Gastroesophageal sphincter (tissue), 4 donors: ENCODE results near the gene TBC1D20. TPM values are rescaled to one million over a fixed set of nuclear protein-coding genes. Genes with fewer than 3 reads are reported as not detected.

Experiments
- ATAC-seq: fragments of 150-250 bp; one replicate; pipeline ENCODE4 v1.9.1; 2016; ENCODE audit warnings: mild to moderate bottlenecking, moderate library complexity
- H3K27ac ChIP-seq, 4 donors: fragments of 200-600 bp; sonication (generic) in 3 of 4; 1 replicate in 3 of 4; 2 replicates in 1 of 4; pipeline ENCODE4 v1.5.1; 2016 to 2019
- H3K27me3 ChIP-seq: fragments of 200-600 bp; sonication (generic); one replicate; pipeline ENCODE4 v1.5.1; 2019
- H3K36me3 ChIP-seq, 2 donors: fragments of 200-600 bp; sonication (generic); one replicate each; pipeline ENCODE4 v1.5.1; 2019; ENCODE audit warnings: control low read depth in 1 of 2
- H3K4me1 ChIP-seq, 3 donors: fragments of 200-600 bp; sonication (generic); 1 replicate in 2 of 3; 2 replicates in 1 of 3; pipeline ENCODE4 v1.5.1; 2016 to 2019; ENCODE audit warnings: control low read depth in 2 of 3
- H3K4me3 ChIP-seq, 2 donors: fragments of 200-600 bp; sonication (generic); one replicate each; pipeline ENCODE4 v1.5.1; 2019; ENCODE audit warnings: mild to moderate bottlenecking in 1 of 2, moderate library complexity in 1 of 2
- H3K9me3 ChIP-seq, 3 donors: fragments of 200-600 bp; sonication (generic); one replicate each; pipeline ENCODE4 v1.5.1; 2017 to 2019; ENCODE audit warnings: control low read depth in 2 of 3
- EP300 ChIP-seq: sonication (generic); formaldehyde crosslinking; IDR thresholded peaks from one replicate; pipeline ENCODE4 v1.6.1; 2017; ENCODE audit warnings: antibody characterized with exemption, mild to moderate bottlenecking
- POLR2A ChIP-seq, 2 donors: fragments of 450-650 bp; IDR thresholded peaks; one replicate each; pipeline ENCODE4 v1.6.1; 2017; ENCODE audit warnings: antibody characterized with exemption in 2 of 2, mild to moderate bottlenecking in 2 of 2, moderate library complexity in 1 of 2
- POLR2AphosphoS5 ChIP-seq: sonication (generic); formaldehyde crosslinking; IDR thresholded peaks from one replicate; pipeline ENCODE4 v1.6.1; 2017; ENCODE audit warnings: antibody characterized with exemption
- WGBS, 2 donors: methylation state at CpG; one replicate each; pipeline ENCODE4 v1.1.5; 2018; ENCODE audit warnings: low coverage in 1 of 2; 5-methylcytosine and 5-hydroxymethylcytosine counted together
- total RNA-seq, 4 donors: library from RNA; depleted of rRNA; stranded (reverse); fragments of >200 nt; gene quantifications; one replicate each; pipeline ENCODE4 v1.1.0, GENCODE V29; 2016
- TF ChIP-seq, protein P1 (sequence below), 4 experiments: fragments of 200-600 bp in 2 of 4; fragments of 450-650 bp in 2 of 4; sonication (generic) in 1 of 4; IDR thresholded peaks; one replicate each; pipeline ENCODE4 v1.5.1; 2017 to 2019; ENCODE audit warnings: antibody characterized with exemption in 4 of 4, mild to moderate bottlenecking in 2 of 4, moderate library complexity in 2 of 4

The TBC1D20 gene
- total RNA-seq, 4 donors from 2014 or later, result 39.6 to 51.2 (median 39.9) TPM

DNA sequence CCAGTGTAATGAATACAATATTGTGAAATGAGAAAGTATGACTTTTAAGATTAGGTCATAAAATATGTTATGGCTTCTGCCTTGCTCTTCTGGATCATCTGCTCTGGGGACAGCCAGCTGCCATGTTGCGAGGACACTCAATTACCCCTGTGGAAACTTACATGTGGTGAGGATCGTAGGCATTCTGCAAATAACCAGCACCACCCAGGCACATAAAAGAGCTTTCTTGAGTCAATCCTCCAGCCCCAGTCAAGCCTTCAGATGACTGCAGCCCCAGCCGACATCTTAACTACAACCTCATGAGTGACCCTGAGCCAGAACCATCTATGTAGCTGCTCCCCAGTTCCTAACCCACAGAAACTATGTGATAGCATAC is 58.8 kb downstream of the TBC1D20 start:
- H3K9me3 ChIP-seq, result no peaks in the 10 kb centered on the region
- no peaks in the 10 kb centered on the region for H3K36me3 ChIP-seq
- H3K27me3 ChIP-seq, result no peaks in the 10 kb centered on the region
- 94 to 100% methylated on average over 2 to 3 of the region's 3 CpGs for WGBS, 2 donors
- H3K4me1 ChIP-seq, result peaks cover 0 to 9% (median 0%) of the 10 kb centered on the region in 3 donors
- H3K27ac ChIP-seq, result no peak overlapping the region
- TF ChIP-seq POLR2A (IDR thresholded peaks at IDR 0.05), result no peak
- TF ChIP-seq, protein P1, sequence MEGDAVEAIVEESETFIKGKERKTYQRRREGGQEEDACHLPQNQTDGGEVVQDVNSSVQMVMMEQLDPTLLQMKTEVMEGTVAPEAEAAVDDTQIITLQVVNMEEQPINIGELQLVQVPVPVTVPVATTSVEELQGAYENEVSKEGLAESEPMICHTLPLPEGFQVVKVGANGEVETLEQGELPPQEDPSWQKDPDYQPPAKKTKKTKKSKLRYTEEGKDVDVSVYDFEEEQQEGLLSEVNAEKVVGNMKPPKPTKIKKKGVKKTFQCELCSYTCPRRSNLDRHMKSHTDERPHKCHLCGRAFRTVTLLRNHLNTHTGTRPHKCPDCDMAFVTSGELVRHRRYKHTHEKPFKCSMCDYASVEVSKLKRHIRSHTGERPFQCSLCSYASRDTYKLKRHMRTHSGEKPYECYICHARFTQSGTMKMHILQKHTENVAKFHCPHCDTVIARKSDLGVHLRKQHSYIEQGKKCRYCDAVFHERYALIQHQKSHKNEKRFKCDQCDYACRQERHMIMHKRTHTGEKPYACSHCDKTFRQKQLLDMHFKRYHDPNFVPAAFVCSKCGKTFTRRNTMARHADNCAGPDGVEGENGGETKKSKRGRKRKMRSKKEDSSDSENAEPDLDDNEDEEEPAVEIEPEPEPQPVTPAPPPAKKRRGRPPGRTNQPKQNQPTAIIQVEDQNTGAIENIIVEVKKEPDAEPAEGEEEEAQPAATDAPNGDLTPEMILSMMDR (IDR thresholded peaks at IDR 0.05), result no peak
- TF ChIP-seq POLR2AphosphoS5, result no peak
- TF ChIP-seq EP300, result no peak
- ATAC-seq, result no peak
- H3K4me3 ChIP-seq, result no peak overlapping the region

DNA sequence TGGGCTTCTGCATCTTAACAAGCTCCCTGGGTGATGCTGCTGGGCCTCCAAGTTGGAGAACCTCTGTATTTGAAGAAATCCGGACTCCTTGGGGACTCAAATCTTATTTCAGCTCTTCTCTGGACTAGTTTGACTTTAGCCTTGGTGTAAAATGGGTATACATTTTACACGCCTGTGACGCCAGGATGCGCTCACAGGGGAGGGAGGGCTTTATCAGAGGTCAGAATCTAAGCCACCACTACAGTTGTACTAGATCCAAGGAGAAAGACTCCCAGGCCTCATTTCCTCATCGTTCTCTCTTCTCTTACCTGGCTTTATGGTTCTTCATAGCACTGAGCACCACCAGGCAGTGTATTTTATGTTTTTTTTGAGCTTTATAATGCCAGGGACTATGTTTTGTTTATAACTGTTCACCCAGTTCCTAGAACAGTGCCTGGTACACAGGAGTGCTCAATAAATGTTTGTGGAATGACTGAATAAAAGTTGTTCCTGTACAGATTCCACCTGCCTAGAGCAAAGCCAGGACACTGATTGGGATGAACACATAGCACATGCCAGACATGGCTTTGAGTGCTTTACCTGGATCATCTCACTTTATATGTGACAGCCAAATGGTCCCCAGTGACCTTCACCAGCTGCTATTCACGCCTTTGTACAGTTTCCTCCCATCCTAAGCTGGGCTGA is 59.3 kb downstream of the TBC1D20 start:
- no peak overlapping the region for H3K4me3 ChIP-seq
- H3K36me3 ChIP-seq, result no peaks in the 10 kb centered on the region
- no peak for ATAC-seq
- H3K9me3 ChIP-seq, result no peaks in the 10 kb centered on the region
- H3K27me3 ChIP-seq, result no peaks in the 10 kb centered on the region
- no peak overlapping the region for H3K27ac ChIP-seq
- peaks cover 0 to 9% (median 0%) of the 10 kb centered on the region in 3 donors for H3K4me1 ChIP-seq
- WGBS, 2 donors, result 86 to 91% methylated on average over 3 to 6 of the region's 6 CpGs
- TF ChIP-seq POLR2AphosphoS5 (no peak), EP300 (no peak), POLR2A (IDR thresholded peaks at IDR 0.05) (no peak)
- TF ChIP-seq, protein P1 (IDR thresholded peaks at IDR 0.05), result no peak

DNA sequence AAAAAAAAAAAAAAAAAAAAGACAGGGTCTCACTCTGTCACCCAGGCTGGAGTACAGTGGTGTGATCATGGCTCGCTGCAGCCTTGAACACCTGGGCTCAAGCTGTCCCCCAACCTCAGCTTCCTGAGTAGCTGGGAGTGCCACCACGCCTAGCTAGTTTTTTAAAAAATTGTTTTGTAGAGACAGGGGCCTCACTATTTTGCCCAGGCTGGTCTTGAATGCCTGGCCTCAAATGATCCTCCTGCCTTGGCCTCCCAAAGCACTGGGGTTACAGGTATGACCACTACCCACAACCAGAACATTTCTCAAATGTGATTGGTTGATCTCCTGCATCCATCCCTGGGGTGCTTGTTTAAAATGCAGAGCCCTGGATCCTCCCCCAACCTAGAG is 59.8 kb downstream of the TBC1D20 start:
- H3K36me3 ChIP-seq, result no peaks in the 10 kb centered on the region
- H3K9me3 ChIP-seq, result no peaks in the 10 kb centered on the region
- no peak overlapping the region for H3K4me3 ChIP-seq
- H3K27me3 ChIP-seq, result no peaks in the 10 kb centered on the region
- H3K4me1 ChIP-seq, result peaks cover 0 to 8% (median 0%) of the 10 kb centered on the region in 3 donors
- no peak for ATAC-seq
- no peak overlapping the region for H3K27ac ChIP-seq
- 80 to 94% methylated on average over 1 to 2 of the region's 2 CpGs for WGBS, 2 donors
- TF ChIP-seq POLR2AphosphoS5 (no peak), POLR2A (IDR thresholded peaks at IDR 0.05) (no peak), EP300 (no peak)
- TF ChIP-seq, protein P1 (IDR thresholded peaks at IDR 0.05), result no peak

DNA sequence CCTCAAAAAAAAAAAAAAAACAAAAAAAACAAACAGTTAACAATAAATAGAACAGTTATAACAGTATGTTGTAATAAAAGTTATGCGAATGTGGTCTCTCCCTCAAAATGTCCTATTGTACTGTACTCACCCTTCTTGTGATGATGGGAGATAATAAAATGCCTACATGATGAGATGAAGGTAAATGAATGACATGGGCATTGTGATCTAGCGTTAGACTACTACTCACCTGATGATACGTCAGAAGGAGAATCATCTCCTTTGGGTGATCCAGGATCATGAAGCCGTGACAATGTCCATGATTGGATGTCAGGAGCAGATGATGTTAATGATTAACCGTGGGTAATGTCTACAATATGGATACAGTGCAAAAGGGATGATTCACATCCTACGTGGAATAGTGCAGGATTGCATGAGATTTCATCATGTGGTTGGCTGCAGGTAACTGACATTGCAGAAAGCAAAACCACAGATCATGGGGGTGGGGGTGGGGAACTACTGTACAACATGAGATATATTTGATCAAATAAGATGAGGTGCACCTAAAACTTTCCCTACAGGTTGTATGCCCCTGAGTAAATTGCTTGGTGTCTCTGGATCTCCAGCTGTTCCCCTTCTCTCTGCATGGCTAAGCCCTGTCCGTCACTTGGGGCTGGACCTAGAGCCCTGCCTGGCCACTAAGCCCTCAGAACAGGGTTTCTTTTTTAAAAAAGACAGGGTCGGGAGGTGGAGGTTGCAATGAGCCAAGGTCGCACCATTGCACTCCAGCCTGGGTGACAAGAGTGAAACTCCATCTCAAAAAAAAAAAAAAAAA is 60.4 kb downstream of the TBC1D20 start:
- Histone ChIP-seq H3K4me3 (no peak overlapping the region), H3K36me3 (peaks cover 0 to 5% of the 10 kb centered on the region in 2 donors), H3K27ac (no peak overlapping the region), H3K4me1 (peaks cover 0 to 2% (median 0%) of the 10 kb centered on the region in 3 donors), H3K27me3 (no peaks in the 10 kb centered on the region), H3K9me3 (no peaks in the 10 kb centered on the region)
- 80 to 93% methylated on average over 3 to 7 of the region's 9 CpGs for whole genome bisulfite sequencing, 2 donors
- no peak for ATAC-seq
- no peak for TF ChIP-seq POLR2AphosphoS5
- no peak for TF ChIP-seq POLR2A (IDR thresholded peaks at IDR 0.05)
- no peak for TF ChIP-seq EP300
- TF ChIP-seq, protein P1 (IDR thresholded peaks at IDR 0.05), result no peak
